ENCODE data around the gene WDR1. TPM values are rescaled to one million over a fixed set of nuclear protein-coding genes. Genes with fewer than 3 reads are reported as not detected.

Gene WDR1
- total and polyA plus RNA-seq, 2 of the 13 experiments (the other 11 are each of a cell fraction or from before 2014, with no cell fraction given) = 106 to 198 TPM

DNA sequence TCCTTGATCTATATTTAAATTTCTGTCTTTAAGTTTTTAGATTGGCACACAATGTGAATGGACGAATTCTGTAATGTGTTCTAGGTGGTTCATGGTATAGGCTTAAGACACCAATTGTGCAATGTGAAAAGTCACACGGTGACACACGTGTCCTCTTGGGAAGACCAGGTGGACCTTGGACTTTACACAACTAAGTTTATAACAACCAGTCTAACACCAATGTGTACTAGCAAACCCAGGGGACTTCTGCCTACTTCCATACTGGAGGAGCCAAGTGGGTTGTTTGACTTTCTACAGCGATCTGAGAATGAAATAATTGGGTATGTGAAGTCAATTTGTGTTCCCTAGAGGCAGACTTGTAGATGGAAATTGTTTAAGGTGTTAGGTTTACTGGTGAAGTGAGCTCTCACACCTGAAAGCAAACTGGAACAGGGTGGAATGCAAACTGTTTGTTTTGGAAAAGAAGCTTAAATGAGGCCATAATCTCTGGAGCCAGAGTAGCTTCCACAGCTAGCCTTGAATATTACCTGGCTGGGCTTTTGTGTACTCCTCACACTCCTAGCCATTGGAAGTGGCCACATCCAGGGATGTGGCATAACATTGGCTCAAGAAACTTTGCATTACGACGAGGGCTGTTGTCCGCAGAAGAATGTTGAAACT lies 45.9 kb upstream of the WDR1 start:
- intact Hi-C loops (cut with micrococcal nuclease; ENCODE audit: unreplicated experiment) = loop anchor here (10.0 kb wide), 1 partner anchor 162 kb away; no protein-coding TSS in a partner anchor
- Histone ChIP-seq H4K20me1 (ENCODE audit: insufficient read depth, low read length) (no peaks in the 10 kb centered on the region), H3K4me2 (ENCODE audit: low read depth, low read length) (no peak overlapping the region), H3K79me2 (ENCODE audit: insufficient read depth, low read length) (no peaks in the 10 kb centered on the region), H3K4me3 (replicated peaks in 1 of 3; ENCODE audit: insufficient read depth in 1 of 3, low read depth in 2 of 3, low read length in 3 of 3) (no peak overlapping the region), H3K27me3 (ENCODE audit: control insufficient read depth in 1 of 2, insufficient read depth in 2 of 2, low read length in 2 of 2) (no peaks in the 10 kb centered on the region), H3K9ac (ENCODE audit: insufficient read depth, low read depth, low read length) (no peak overlapping the region), H3K4me1 (ENCODE audit: insufficient read depth, low read length) (peaks cover 23% of the 10 kb centered on the region), H2AFZ (ENCODE audit: low read length) (no peak overlapping the region), H3K9me3 (ENCODE audit: low read length) (no peaks in the 10 kb centered on the region), H3K36me3 (replicated peaks in 1 of 2; ENCODE audit: control insufficient read depth in 1 of 2, insufficient read depth in 2 of 2, low read length in 2 of 2) (no peaks in the 10 kb centered on the region), H3K27ac (ENCODE audit: extremely low read length, insufficient read depth, low read length) (no peak overlapping the region)
- POLR2A ChIA-PET = interaction anchor here (1.0 kb wide), 1 partner anchor 42 kb away, joined by 3 read pairs; no protein-coding TSS in a partner anchor
- 2% methylated on average over 4 of the region's 7 CpGs for WGBS (ENCODE audit: low lambda C conversion rate)
- CTCF ChIA-PET (ENCODE audit: low intra/inter-chr PET ratio, low total read pairs) = no interaction called here
- no peak for FAIRE-seq
- ATAC-seq = peak; percentile 54
- peak; percentile 59 for DNase-seq (ENCODE audit: low spot score)
- no TSS peak for BruUV-seq (replicated peaks)
- in situ Hi-C loops (cut with HindIII; ENCODE audit: extremely low pct_ligation_motif_present, low pct_unique_long_range_greater_than_20kb) = loop anchor here (5.0 to 25.0 kb wide), 2 partner anchors 240 to 1250 kb away; no protein-coding TSS in a partner anchor
- TF ChIP-seq, protein P1, sequence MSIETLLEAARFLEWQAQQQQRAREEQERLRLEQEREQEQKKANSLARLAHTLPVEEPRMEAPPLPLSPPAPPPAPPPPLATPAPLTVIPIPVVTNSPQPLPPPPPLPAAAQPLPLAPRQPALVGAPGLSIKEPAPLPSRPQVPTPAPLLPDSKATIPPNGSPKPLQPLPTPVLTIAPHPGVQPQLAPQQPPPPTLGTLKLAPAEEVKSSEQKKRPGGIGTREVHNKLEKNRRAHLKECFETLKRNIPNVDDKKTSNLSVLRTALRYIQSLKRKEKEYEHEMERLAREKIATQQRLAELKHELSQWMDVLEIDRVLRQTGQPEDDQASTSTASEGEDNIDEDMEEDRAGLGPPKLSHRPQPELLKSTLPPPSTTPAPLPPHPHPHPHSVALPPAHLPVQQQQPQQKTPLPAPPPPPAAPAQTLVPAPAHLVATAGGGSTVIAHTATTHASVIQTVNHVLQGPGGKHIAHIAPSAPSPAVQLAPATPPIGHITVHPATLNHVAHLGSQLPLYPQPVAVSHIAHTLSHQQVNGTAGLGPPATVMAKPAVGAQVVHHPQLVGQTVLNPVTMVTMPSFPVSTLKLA (IDR thresholded peaks at IDR 0.05) = peak; percentile 94
- TF ChIP-seq ARNTL (CRISPR knock-in tag; IDR thresholded peaks at IDR 0.05) (peak; percentile 98), TMF1 (CRISPR knock-in tag; IDR thresholded peaks at IDR 0.05; ENCODE audit: low read depth) (no peak), ATF1 (CRISPR knock-in tag; IDR thresholded peaks at IDR 0.05) (no peak), ERF (CRISPR knock-in tag; IDR thresholded peaks at IDR 0.05) (no peak), POGZ (CRISPR knock-in tag; IDR thresholded peaks at IDR 0.05) (no peak), ZNF264 (CRISPR knock-in tag; IDR thresholded peaks at IDR 0.05) (no peak), SMAD9 (CRISPR knock-in tag; IDR thresholded peaks at IDR 0.05) (no peak), SPEN (CRISPR knock-in tag; IDR thresholded peaks at IDR 0.05; ENCODE audit: low read depth) (peak; percentile 47; the same call in 1 of the 2 replicates), MED13 (CRISPR knock-in tag; IDR thresholded peaks at IDR 0.05) (no peak), EHMT2 (IDR thresholded peaks at IDR 0.05; ENCODE audit: borderline replicate concordance, low read depth, low read length) (peak; percentile 28; the same call in 1 of the 2 replicates), NCOR1 (IDR thresholded peaks at IDR 0.05; ENCODE audit: borderline replicate concordance, low read length) (no peak; the same call in 1 of the 2 replicates)
- TF ChIP-seq, protein P2, sequence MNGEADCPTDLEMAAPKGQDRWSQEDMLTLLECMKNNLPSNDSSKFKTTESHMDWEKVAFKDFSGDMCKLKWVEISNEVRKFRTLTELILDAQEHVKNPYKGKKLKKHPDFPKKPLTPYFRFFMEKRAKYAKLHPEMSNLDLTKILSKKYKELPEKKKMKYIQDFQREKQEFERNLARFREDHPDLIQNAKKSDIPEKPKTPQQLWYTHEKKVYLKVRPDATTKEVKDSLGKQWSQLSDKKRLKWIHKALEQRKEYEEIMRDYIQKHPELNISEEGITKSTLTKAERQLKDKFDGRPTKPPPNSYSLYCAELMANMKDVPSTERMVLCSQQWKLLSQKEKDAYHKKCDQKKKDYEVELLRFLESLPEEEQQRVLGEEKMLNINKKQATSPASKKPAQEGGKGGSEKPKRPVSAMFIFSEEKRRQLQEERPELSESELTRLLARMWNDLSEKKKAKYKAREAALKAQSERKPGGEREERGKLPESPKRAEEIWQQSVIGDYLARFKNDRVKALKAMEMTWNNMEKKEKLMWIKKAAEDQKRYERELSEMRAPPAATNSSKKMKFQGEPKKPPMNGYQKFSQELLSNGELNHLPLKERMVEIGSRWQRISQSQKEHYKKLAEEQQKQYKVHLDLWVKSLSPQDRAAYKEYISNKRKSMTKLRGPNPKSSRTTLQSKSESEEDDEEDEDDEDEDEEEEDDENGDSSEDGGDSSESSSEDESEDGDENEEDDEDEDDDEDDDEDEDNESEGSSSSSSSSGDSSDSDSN (CRISPR knock-in tag; IDR thresholded peaks at IDR 0.05) = no peak
- TF ChIP-seq, protein P3, sequence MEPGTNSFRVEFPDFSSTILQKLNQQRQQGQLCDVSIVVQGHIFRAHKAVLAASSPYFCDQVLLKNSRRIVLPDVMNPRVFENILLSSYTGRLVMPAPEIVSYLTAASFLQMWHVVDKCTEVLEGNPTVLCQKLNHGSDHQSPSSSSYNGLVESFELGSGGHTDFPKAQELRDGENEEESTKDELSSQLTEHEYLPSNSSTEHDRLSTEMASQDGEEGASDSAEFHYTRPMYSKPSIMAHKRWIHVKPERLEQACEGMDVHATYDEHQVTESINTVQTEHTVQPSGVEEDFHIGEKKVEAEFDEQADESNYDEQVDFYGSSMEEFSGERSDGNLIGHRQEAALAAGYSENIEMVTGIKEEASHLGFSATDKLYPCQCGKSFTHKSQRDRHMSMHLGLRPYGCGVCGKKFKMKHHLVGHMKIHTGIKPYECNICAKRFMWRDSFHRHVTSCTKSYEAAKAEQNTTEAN (CRISPR knock-in tag; conservative IDR thresholded peaks at IDR 0.05) = peak; percentile 85
- TF ChIP-seq, protein P4, sequence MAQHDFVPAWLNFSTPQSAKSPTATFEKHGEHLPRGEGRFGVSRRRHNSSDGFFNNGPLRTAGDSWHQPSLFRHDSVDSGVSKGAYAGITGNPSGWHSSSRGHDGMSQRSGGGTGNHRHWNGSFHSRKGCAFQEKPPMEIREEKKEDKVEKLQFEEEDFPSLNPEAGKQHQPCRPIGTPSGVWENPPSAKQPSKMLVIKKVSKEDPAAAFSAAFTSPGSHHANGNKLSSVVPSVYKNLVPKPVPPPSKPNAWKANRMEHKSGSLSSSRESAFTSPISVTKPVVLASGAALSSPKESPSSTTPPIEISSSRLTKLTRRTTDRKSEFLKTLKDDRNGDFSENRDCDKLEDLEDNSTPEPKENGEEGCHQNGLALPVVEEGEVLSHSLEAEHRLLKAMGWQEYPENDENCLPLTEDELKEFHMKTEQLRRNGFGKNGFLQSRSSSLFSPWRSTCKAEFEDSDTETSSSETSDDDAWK (CRISPR knock-in tag; IDR thresholded peaks at IDR 0.05) = no peak
- TF ChIP-seq, protein P5, sequence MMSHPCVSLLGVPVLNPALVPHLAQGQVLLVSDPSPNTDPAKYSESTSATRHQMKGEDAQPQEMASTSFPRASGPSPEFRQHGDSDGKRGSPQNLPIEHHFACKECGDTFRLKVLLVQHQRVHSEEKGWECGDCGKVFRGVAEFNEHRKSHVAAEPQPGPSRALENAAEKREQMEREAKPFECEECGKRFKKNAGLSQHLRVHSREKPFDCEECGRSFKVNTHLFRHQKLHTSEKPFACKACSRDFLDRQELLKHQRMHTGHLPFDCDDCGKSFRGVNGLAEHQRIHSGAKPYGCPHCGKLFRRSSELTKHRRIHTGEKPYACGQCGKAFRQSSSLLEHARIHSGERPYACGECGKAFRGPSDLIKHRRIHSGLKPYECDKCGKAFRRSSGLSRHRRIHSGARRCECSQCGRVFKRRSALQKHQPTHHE (CRISPR knock-in tag; IDR thresholded peaks at IDR 0.05; ENCODE audit: borderline replicate concordance) = no peak
